ENCODE data around the gene SMPD4. TPM values are rescaled to one million over a fixed set of nuclear protein-coding genes. Genes with fewer than 3 reads are reported as not detected.
"Not testable (repeated sequence)": the region's sequence is repeated elsewhere in the genome, so short reads cannot be mapped to it uniquely, and the experiment has no call there.

Gene SMPD4
- 35.7 TPM for total RNA-seq
- long read RNA-seq, full-length matches to known transcripts: 11 of 50 reads
- long read RNA-seq, partial matches to known transcripts: 27 of 50 reads
- long read RNA-seq, other reads (novel, unspliced or antisense): 12 of 50 reads

- peak within 1 kb of the TSS; percentile 92 for H3K27ac ChIP-seq
- no peak for TF ChIP-seq CTCF (IDR thresholded peaks at IDR 0.05)
- peaks cover 5% of the 10 kb centered on the region for H3K36me3 ChIP-seq
- intact Hi-C loops (cut with DNase I): no loop called here
- H3K4me1 ChIP-seq: peaks cover 19% of the 10 kb centered on the region
- no peaks in the 10 kb centered on the region for H3K27me3 ChIP-seq (ENCODE audit: low read depth)
- DNase-seq (peak; percentile 98), ATAC-seq (peak; percentile 95 to 96)
- H3K9me3 ChIP-seq: no peaks in the 10 kb centered on the region
- peak within 1 kb of the TSS; percentile 92 for H3K4me3 ChIP-seq
These were observed at the start of gene SMPD4 for GRCh38 chr2:130181325-130181879. TSS of gene SMPD4 (minus strand) at chr2:130181602. CDS start at chr2:130176592, 5,010 bp downstream.

GRCh38 chr2:130230907-130231306, 49.5 kb upstream of the SMPD4 start:
- H3K27me3 ChIP-seq (ENCODE audit: low read depth); H3K4me1 ChIP-seq; intact Hi-C loops (cut with DNase I); DNase-seq; H3K36me3 ChIP-seq; H3K9me3 ChIP-seq; H3K4me3 ChIP-seq; ATAC-seq; H3K27ac ChIP-seq: not testable (repeated sequence)

- not testable (repeated sequence) for DNase-seq, ATAC-seq, H3K36me3 ChIP-seq
These were observed 49.0 kb upstream of the SMPD4 start for GRCh38 chr2:130230376-130230775.

GRCh38 chr2:130229161-130229510, 47.7 kb upstream of the SMPD4 start:
- DNase-seq; H3K27ac ChIP-seq; H3K9me3 ChIP-seq; H3K4me1 ChIP-seq; H3K4me3 ChIP-seq; intact Hi-C loops (cut with DNase I); H3K36me3 ChIP-seq; H3K27me3 ChIP-seq (ENCODE audit: low read depth): not testable (repeated sequence)
- peak in 1 of 2 donors; percentile 39 for ATAC-seq

More at GRCh38 chr2:130230376-130230775, 49.0 kb upstream of the SMPD4 start:
- H3K4me3 ChIP-seq; H3K27ac ChIP-seq; H3K9me3 ChIP-seq; intact Hi-C loops (cut with DNase I); H3K27me3 ChIP-seq (ENCODE audit: low read depth); H3K4me1 ChIP-seq: not testable (repeated sequence)

GRCh38 chr2:130228467-130229160, 47.2 kb upstream of the SMPD4 start:
- intact Hi-C loops (cut with DNase I); DNase-seq; ATAC-seq; H3K36me3 ChIP-seq; H3K9me3 ChIP-seq; H3K27ac ChIP-seq; H3K27me3 ChIP-seq (ENCODE audit: low read depth); H3K4me1 ChIP-seq; H3K4me3 ChIP-seq: not testable (repeated sequence)

GRCh38 chr2:130228005-130228404, 46.6 kb upstream of the SMPD4 start:
- H3K27ac ChIP-seq; H3K27me3 ChIP-seq (ENCODE audit: low read depth); ATAC-seq: not testable (repeated sequence)

GRCh38 chr2:130222523-130222922, 41.1 kb upstream of the SMPD4 start:
- DNase-seq: not testable (repeated sequence)

More at GRCh38 chr2:130228005-130228404, 46.6 kb upstream of the SMPD4 start:
- H3K9me3 ChIP-seq; intact Hi-C loops (cut with DNase I); H3K4me1 ChIP-seq; H3K36me3 ChIP-seq; H3K4me3 ChIP-seq; DNase-seq: not testable (repeated sequence)

GRCh38 chr2:130220505-130220904, 39.1 kb upstream of the SMPD4 start:
- H3K27me3 ChIP-seq (ENCODE audit: low read depth); DNase-seq; H3K9me3 ChIP-seq; H3K4me1 ChIP-seq; H3K36me3 ChIP-seq; H3K27ac ChIP-seq; H3K4me3 ChIP-seq; ATAC-seq; intact Hi-C loops (cut with DNase I): not testable (repeated sequence)

More at GRCh38 chr2:130222523-130222922, 41.1 kb upstream of the SMPD4 start:
- H3K27me3 ChIP-seq (ENCODE audit: low read depth); H3K27ac ChIP-seq; H3K36me3 ChIP-seq; intact Hi-C loops (cut with DNase I); H3K4me1 ChIP-seq; H3K4me3 ChIP-seq; H3K9me3 ChIP-seq; ATAC-seq: not testable (repeated sequence)

- H3K4me3 ChIP-seq; H3K9me3 ChIP-seq; ATAC-seq; H3K27ac ChIP-seq; intact Hi-C loops (cut with DNase I); H3K36me3 ChIP-seq; H3K27me3 ChIP-seq (ENCODE audit: low read depth); DNase-seq; H3K4me1 ChIP-seq: not testable (repeated sequence)
These were observed 37.7 kb upstream of the SMPD4 start for GRCh38 chr2:130219147-130219546.

GRCh38 chr2:130207051-130207450, 25.6 kb upstream of the SMPD4 start:
- ATAC-seq; H3K27me3 ChIP-seq (ENCODE audit: low read depth); H3K4me1 ChIP-seq; H3K4me3 ChIP-seq; DNase-seq; H3K36me3 ChIP-seq; intact Hi-C loops (cut with DNase I); H3K27ac ChIP-seq; H3K9me3 ChIP-seq: not testable (repeated sequence)

GRCh38 chr2:130203150-130203549, 21.7 kb upstream of the SMPD4 start:
- DNase-seq; intact Hi-C loops (cut with DNase I): not testable (repeated sequence)

GRCh38 chr2:130202518-130202917, 21.1 kb upstream of the SMPD4 start:
- H3K27ac ChIP-seq; H3K9me3 ChIP-seq; H3K27me3 ChIP-seq (ENCODE audit: low read depth); H3K4me3 ChIP-seq; intact Hi-C loops (cut with DNase I); H3K36me3 ChIP-seq; H3K4me1 ChIP-seq: not testable (repeated sequence)
- peak; percentile 51 to 75 for ATAC-seq
- DNase-seq: peak; percentile 57

More at GRCh38 chr2:130203150-130203549, 21.7 kb upstream of the SMPD4 start:
- not testable (repeated sequence) for H3K27me3 ChIP-seq (ENCODE audit: low read depth); H3K4me1 ChIP-seq; ATAC-seq; H3K27ac ChIP-seq; H3K9me3 ChIP-seq; H3K36me3 ChIP-seq; H3K4me3 ChIP-seq

Measured in lower lobe of right lung (tissue), 2 donors.